ENCODE results near the gene FGF18. TPM values are rescaled to one million over a fixed set of nuclear protein-coding genes. Genes with fewer than 3 reads are reported as not detected.
"Not testable (repeated sequence)": the region's sequence is repeated elsewhere in the genome, so short reads cannot be mapped to it uniquely, and the experiment has no call there.

FGF18 gene
- total and polyA plus RNA-seq, 3 donors from 2014 or later: 0.68 to 1.6 (median 0.79) TPM

- H3K27ac ChIP-seq: no peak overlapping the region
- DNase-seq: no peak
- TF ChIP-seq, protein P1, sequence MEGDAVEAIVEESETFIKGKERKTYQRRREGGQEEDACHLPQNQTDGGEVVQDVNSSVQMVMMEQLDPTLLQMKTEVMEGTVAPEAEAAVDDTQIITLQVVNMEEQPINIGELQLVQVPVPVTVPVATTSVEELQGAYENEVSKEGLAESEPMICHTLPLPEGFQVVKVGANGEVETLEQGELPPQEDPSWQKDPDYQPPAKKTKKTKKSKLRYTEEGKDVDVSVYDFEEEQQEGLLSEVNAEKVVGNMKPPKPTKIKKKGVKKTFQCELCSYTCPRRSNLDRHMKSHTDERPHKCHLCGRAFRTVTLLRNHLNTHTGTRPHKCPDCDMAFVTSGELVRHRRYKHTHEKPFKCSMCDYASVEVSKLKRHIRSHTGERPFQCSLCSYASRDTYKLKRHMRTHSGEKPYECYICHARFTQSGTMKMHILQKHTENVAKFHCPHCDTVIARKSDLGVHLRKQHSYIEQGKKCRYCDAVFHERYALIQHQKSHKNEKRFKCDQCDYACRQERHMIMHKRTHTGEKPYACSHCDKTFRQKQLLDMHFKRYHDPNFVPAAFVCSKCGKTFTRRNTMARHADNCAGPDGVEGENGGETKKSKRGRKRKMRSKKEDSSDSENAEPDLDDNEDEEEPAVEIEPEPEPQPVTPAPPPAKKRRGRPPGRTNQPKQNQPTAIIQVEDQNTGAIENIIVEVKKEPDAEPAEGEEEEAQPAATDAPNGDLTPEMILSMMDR (IDR thresholded peaks at IDR 0.05): no peak
- no peak for TF ChIP-seq POLR2A (IDR thresholded peaks at IDR 0.05)
- intact Hi-C loops (cut with DNase I; ENCODE audit: low total_unique reads): no loop called here
- no peaks in the 10 kb centered on the region for H3K36me3 ChIP-seq (ENCODE audit: low read depth, missing control alignments)
- 70 to 75% methylated on average over 8 of the region's 8 CpGs for WGBS, 2 donors
- H3K4me1 ChIP-seq: peaks cover 22% of the 10 kb centered on the region
- no peaks in the 10 kb centered on the region for H3K27me3 ChIP-seq
- no peak overlapping the region for H3K4me3 ChIP-seq
- H3K9me3 ChIP-seq: no peaks in the 10 kb centered on the region
These were observed 28.4 kb upstream of the FGF18 start for GRCh38 chr5:171390883-171391677.

- DNase-seq: no peak
- Histone ChIP-seq H3K27ac (no peak overlapping the region), H3K36me3 (ENCODE audit: low read depth, missing control alignments) (no peaks in the 10 kb centered on the region), H3K9me3 (no peaks in the 10 kb centered on the region), H3K27me3 (no peaks in the 10 kb centered on the region), H3K4me3 (no peak overlapping the region), H3K4me1 (peaks cover 22% of the 10 kb centered on the region)
- 83 to 87% methylated on average over 14 of the region's 14 CpGs for WGBS, 2 donors
- no peak for TF ChIP-seq POLR2A (IDR thresholded peaks at IDR 0.05)
- TF ChIP-seq, protein P1 (IDR thresholded peaks at IDR 0.05): no peak
- intact Hi-C loops (cut with DNase I; ENCODE audit: low total_unique reads): no loop called here
These were observed 27.4 kb upstream of the FGF18 start for GRCh38 chr5:171391996-171392577.

DNA sequence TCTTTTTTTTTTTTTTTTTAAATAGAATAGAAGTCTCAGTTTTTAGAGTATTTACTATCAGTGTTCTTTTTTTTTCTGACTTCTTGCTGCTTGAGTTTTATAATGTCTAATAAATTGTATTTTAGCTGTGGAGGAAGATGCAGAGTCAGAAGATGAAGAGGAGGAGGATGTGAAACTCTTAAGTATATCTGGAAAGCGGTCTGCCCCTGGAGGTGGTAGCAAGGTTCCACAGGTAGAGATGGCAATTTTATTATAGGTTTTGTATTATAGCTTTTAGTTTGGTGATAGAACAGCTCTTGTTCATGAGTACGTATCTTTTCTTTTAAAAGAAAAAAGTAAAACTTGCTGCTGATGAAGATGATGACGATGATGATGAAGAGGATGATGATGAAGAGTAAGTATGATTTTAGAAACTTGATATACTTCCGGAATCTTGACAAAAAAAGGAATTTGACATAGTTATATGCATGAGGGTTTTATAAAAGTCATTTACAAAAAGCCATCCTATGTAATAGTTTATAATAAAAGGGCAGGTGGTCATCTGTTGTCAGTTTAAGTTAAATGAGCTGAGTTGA is 26.8 kb upstream of the FGF18 start:
- Histone ChIP-seq H3K4me1 (peaks cover 22% of the 10 kb centered on the region), H3K27ac (no peak overlapping the region), H3K36me3 (ENCODE audit: low read depth, missing control alignments) (no peaks in the 10 kb centered on the region), H3K4me3 (no peak overlapping the region), H3K27me3 (no peaks in the 10 kb centered on the region), H3K9me3 (no peaks in the 10 kb centered on the region)
- intact Hi-C loops (cut with DNase I; ENCODE audit: low total_unique reads): no loop called here
- 87 to 90% methylated on average over 4 of the region's 4 CpGs for WGBS, 2 donors
- DNase-seq: no peak
- no peak for TF ChIP-seq POLR2A (IDR thresholded peaks at IDR 0.05)
- TF ChIP-seq, protein P1 (IDR thresholded peaks at IDR 0.05): no peak

DNA sequence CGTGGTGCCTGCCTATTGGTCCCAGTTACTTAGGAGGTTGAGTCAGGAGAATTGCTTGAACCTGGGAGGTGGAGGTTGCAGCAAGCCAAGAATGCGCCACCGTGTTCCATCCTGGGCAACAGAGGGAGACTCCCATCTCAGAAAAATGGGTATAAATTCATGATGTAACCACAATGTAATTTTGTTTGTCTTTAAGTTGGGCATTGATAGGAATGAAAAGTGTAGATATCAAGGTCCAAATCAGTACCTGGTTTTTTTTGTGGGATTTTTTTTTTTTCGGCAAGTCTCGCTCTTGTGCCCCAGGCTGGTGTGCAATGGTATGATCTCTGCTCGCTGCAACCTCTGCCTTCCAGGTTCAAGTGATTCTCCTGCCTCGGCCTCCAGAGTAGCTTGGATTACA is 24.4 kb upstream of the FGF18 start:
- H3K4me1 ChIP-seq: peaks cover 10% of the 10 kb centered on the region

DNA sequence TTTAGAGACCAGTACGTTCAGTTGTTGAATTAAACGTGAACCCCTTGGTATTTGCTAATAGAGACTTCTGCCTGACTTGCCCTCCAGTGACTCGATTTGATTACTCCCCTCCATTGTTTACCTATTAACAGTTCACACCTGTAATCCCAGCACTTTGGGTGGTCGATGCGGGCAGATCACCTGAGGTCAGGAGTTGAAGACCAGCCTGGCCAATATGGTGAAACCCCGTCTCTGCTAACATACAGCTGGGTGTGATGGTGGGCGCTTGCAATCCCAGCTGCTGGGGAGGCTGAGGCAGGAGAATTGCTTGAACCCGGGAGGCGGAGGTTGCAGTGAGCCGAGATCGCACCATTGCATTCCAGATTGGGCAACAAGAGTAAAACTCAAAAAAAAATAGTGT is 22.9 kb upstream of the FGF18 start:
- H3K36me3 ChIP-seq (ENCODE audit: low read depth, missing control alignments): not testable (repeated sequence)
- 91 to 95% methylated on average over 11 of the region's 11 CpGs for whole genome bisulfite sequencing, 2 donors

More for the DNA sequence above, 24.4 kb upstream of the FGF18 start:
- no peak overlapping the region for H3K4me3 ChIP-seq
- 90 to 93% methylated on average over 7 of the region's 7 CpGs for WGBS, 2 donors
- intact Hi-C loops (cut with DNase I; ENCODE audit: low total_unique reads): no loop called here
- no peaks in the 10 kb centered on the region for H3K9me3 ChIP-seq
- no peak for DNase-seq
- H3K36me3 ChIP-seq (ENCODE audit: low read depth, missing control alignments): no peaks in the 10 kb centered on the region
- no peak overlapping the region for H3K27ac ChIP-seq
- TF ChIP-seq POLR2A (IDR thresholded peaks at IDR 0.05): no peak
- TF ChIP-seq, protein P1 (IDR thresholded peaks at IDR 0.05): no peak
- H3K27me3 ChIP-seq: no peaks in the 10 kb centered on the region

More for the DNA sequence above, 22.9 kb upstream of the FGF18 start:
- H3K27ac ChIP-seq; H3K9me3 ChIP-seq; H3K4me1 ChIP-seq; intact Hi-C loops (cut with DNase I; ENCODE audit: low total_unique reads); H3K27me3 ChIP-seq; H3K4me3 ChIP-seq; DNase-seq: not testable (repeated sequence)
